Calu3 (cell line): ENCODE measurements around the gene ALG6. TPM values are rescaled to one million over a fixed set of nuclear protein-coding genes. Genes with fewer than 3 reads are reported as not detected.
"Not testable (repeated sequence)": the region's sequence is repeated elsewhere in the genome, so short reads cannot be mapped to it uniquely, and the experiment has no call there.

Source experiments
- BruUV-seq: library from RNA; stranded (reverse); fragments of 400-500 nt; replicated peaks from 2 replicates; lab custom pipeline; 2021; lab: Mats Ljungman, UMichigan
- CTCF ChIA-PET: fragments of 300-600 bp; sonication (Branson Sonifier 250); formaldehyde crosslinking; loops from one replicate; lab custom pipeline; 2022; ENCODE audit warnings: antibody characterized with exemption; lab: Charles Lee
- DNase-seq: peaks from one replicate; pipeline ENCODE4 v3.0.0; 2022
- H3K27ac Mint-ChIP-seq: one replicate; pipeline ENCODE4 v1.8.0; 2022; ENCODE audit warnings: mixed read lengths; ENCODE audit not compliant: unreplicated experiment
- H3K27me3 Mint-ChIP-seq: one replicate; pipeline ENCODE4 v1.8.0; 2022; ENCODE audit warnings: mixed read lengths; ENCODE audit not compliant: unreplicated experiment
- H3K36me3 Mint-ChIP-seq: one replicate; pipeline ENCODE4 v1.8.0; 2022; ENCODE audit warnings: mild to moderate bottlenecking, moderate library complexity, mixed read lengths; ENCODE audit not compliant: insufficient read depth, unreplicated experiment
- H3K4me1 Mint-ChIP-seq: one replicate; pipeline ENCODE4 v1.8.0; 2022; ENCODE audit warnings: mild to moderate bottlenecking, low read depth, mixed read lengths; ENCODE audit not compliant: unreplicated experiment
- H3K4me3 Mint-ChIP-seq: one replicate; pipeline ENCODE4 v1.8.0; 2022; ENCODE audit warnings: mild to moderate bottlenecking, low read depth, moderate library complexity, mixed read lengths; ENCODE audit not compliant: unreplicated experiment
- H3K9me3 Mint-ChIP-seq: one replicate; pipeline ENCODE4 v1.8.0; 2022; ENCODE audit warnings: low read depth, mixed read lengths; ENCODE audit not compliant: unreplicated experiment
- intact Hi-C: fragments of 100-400 bp; cut with micrococcal nuclease; formaldehyde crosslinking; loops from one replicate; pipeline ENCODE4 v1.10.0; 2022; ENCODE audit not compliant: unreplicated experiment
- total RNA-seq: library from RNA; stranded (reverse); gene quantifications from 2 replicates; pipeline ENCODE4 v1.2.3, GENCODE V29; 2022
- TF ChIP-seq, protein P1 (sequence below): fragments of 200-600 bp; IDR thresholded peaks from one replicate; pipeline ENCODE4 v1.8.0; 2022; ENCODE audit warnings: antibody characterized with exemption; ENCODE audit not compliant: unreplicated experiment

ALG6 gene
- total RNA-seq, 1 experiment from 2014 or later = 24.0 TPM

- TF ChIP-seq, protein P1, sequence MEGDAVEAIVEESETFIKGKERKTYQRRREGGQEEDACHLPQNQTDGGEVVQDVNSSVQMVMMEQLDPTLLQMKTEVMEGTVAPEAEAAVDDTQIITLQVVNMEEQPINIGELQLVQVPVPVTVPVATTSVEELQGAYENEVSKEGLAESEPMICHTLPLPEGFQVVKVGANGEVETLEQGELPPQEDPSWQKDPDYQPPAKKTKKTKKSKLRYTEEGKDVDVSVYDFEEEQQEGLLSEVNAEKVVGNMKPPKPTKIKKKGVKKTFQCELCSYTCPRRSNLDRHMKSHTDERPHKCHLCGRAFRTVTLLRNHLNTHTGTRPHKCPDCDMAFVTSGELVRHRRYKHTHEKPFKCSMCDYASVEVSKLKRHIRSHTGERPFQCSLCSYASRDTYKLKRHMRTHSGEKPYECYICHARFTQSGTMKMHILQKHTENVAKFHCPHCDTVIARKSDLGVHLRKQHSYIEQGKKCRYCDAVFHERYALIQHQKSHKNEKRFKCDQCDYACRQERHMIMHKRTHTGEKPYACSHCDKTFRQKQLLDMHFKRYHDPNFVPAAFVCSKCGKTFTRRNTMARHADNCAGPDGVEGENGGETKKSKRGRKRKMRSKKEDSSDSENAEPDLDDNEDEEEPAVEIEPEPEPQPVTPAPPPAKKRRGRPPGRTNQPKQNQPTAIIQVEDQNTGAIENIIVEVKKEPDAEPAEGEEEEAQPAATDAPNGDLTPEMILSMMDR = no peak
- Mint-ChIP-seq H3K36me3 (peaks cover 5% of the 10 kb centered on the region), H3K27ac (no peak overlapping the region), H3K4me1 (no peaks in the 10 kb centered on the region), H3K4me3 (no peak overlapping the region), H3K9me3 (peaks cover 5% of the 10 kb centered on the region), H3K27me3 (no peaks in the 10 kb centered on the region)
- intact Hi-C loops = no loop called here
- BruUV-seq = no TSS peak
- DNase-seq = no peak
- CTCF ChIA-PET = interaction anchor here (1.0 kb wide), 1 partner anchor 71 kb away, joined by 3 read pairs; no protein-coding TSS in a partner anchor
Observed at GRCh38 chr1:63466759-63467158, 99.3 kb downstream of the ALG6 start.

DNA sequence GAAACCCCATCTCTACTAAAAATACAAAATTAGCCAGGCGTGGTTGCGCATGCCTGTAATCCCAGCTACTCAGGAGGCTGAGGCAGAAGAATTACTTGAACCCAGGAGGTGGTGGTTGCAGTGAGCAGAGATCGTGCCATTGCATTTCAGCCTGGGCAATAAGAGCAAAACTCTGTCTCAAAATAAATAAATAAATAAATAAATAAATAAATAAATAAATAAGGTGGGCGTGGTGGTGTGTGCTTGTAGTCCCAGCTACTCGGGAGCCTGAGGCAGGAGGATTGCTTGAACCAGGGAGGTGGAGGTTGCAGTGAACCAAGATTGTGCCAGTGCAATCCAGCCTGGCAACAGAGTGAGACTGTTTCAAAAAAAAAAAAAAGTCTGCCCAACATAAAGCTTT, 101.3 kb downstream of the ALG6 start:
- H3K36me3 Mint-ChIP-seq, H3K9me3 Mint-ChIP-seq, CTCF ChIA-PET, H3K27ac Mint-ChIP-seq, BruUV-seq, DNase-seq, H3K27me3 Mint-ChIP-seq, H3K4me1 Mint-ChIP-seq, intact Hi-C loops, H3K4me3 Mint-ChIP-seq: not testable (repeated sequence)

- Mint-ChIP-seq H3K4me1 (no peaks in the 10 kb centered on the region), H3K9me3 (no peaks in the 10 kb centered on the region), H3K27ac (no peak overlapping the region), H3K36me3 (no peaks in the 10 kb centered on the region), H3K27me3 (no peaks in the 10 kb centered on the region), H3K4me3 (no peak overlapping the region)
- CTCF ChIA-PET = interaction anchor here (0.6 to 0.7 kb wide), 2 partner anchors 360 to 948 kb away, joined by 3 to 5 read pairs; no protein-coding TSS in a partner anchor
- BruUV-seq = no TSS peak
- intact Hi-C loops = loop anchor here (5.0 kb wide), 1 partner anchor 37 kb away; no protein-coding TSS in a partner anchor
- DNase-seq = no peak
- TF ChIP-seq, protein P1 = no peak
Observed at GRCh38 chr1:63475761-63476160, 108.3 kb downstream of the ALG6 start.

DNA sequence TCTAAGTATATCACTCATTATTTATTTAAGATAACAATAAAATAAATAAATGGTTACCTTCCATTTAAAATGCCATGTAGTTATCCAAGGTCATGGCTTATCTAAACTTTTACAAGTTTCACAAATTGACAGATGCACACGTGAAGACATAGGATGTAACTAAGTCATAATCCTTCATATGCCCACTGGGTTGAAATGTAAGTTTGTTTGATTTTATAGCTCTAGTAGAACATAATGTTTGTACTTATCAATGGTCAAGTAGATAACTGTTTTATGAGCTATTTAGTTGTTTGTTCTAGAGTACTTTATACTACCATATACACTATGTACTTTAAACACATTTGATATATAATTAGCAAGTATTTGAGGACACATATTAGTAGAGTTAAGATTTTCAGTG, 112.6 kb downstream of the ALG6 start:
- CTCF ChIA-PET = no interaction called here
- Mint-ChIP-seq H3K4me3 (no peak overlapping the region), H3K9me3 (no peaks in the 10 kb centered on the region), H3K36me3 (no peaks in the 10 kb centered on the region), H3K27ac (no peak overlapping the region), H3K4me1 (no peaks in the 10 kb centered on the region), H3K27me3 (no peaks in the 10 kb centered on the region)
- no peak for DNase-seq
- no TSS peak for BruUV-seq
- TF ChIP-seq, protein P1 = no peak
- intact Hi-C loops = no loop called here

- CTCF ChIA-PET = no interaction called here
- Mint-ChIP-seq H3K27me3 (no peaks in the 10 kb centered on the region), H3K27ac (no peak overlapping the region), H3K9me3 (no peaks in the 10 kb centered on the region), H3K4me1 (no peaks in the 10 kb centered on the region), H3K36me3 (no peaks in the 10 kb centered on the region), H3K4me3 (no peak overlapping the region)
- TF ChIP-seq, protein P1 = no peak
- DNase-seq = no peak
- intact Hi-C loops = no loop called here
- BruUV-seq = no TSS peak
Observed at GRCh38 chr1:63486629-63487028, 119.2 kb downstream of the ALG6 start.
